Neural cell (in vitro differentiated cells): ENCODE data around the gene ADISSP.

Source experiments
- CTCF ChIP-seq: fragments of 450-650 bp; IDR thresholded peaks from 2 replicates; pipeline ENCODE4 v1.5.1; 2014; ENCODE audit warnings: antibody characterized with exemption, mild to moderate bottlenecking, moderate library complexity; ENCODE audit not compliant: poor library complexity, severe bottlenecking
- EP300 ChIP-seq: fragments of 450-650 bp; conservative IDR thresholded peaks from 2 replicates; pipeline ENCODE4 v1.6.1; 2014; ENCODE audit warnings: antibody characterized with exemption, mild to moderate bottlenecking, moderate library complexity; ENCODE audit not compliant: poor library complexity, severe bottlenecking
- EZH2 ChIP-seq: fragments of 200-600, 300-800 bp; shearing (Covaris generic), sonication (generic); IDR thresholded peaks from 2 replicates; pipeline ENCODE4 v1.6.1; 2014; ENCODE audit warnings: antibody characterized with exemption, low read length, borderline replicate concordance, mild to moderate bottlenecking; ENCODE audit not compliant: insufficient read depth, poor library complexity, severe bottlenecking
- POLR2AphosphoS5 ChIP-seq: IDR thresholded peaks from 2 replicates; pipeline ENCODE4 v1.6.1; 2012
- RAD21 ChIP-seq: fragments of 450-650 bp; conservative IDR thresholded peaks from 2 replicates; pipeline ENCODE4 v1.6.1; 2014; ENCODE audit warnings: antibody characterized with exemption, mild to moderate bottlenecking, moderate library complexity
- TAF1 ChIP-seq: IDR thresholded peaks from 2 replicates; pipeline ENCODE4 v1.6.1; 2012; ENCODE audit warnings: low read depth
- TF ChIP-seq, protein P1 (sequence below): IDR thresholded peaks from 2 replicates; pipeline ENCODE4 v1.6.1; 2012; ENCODE audit warnings: borderline replicate concordance

DNA sequence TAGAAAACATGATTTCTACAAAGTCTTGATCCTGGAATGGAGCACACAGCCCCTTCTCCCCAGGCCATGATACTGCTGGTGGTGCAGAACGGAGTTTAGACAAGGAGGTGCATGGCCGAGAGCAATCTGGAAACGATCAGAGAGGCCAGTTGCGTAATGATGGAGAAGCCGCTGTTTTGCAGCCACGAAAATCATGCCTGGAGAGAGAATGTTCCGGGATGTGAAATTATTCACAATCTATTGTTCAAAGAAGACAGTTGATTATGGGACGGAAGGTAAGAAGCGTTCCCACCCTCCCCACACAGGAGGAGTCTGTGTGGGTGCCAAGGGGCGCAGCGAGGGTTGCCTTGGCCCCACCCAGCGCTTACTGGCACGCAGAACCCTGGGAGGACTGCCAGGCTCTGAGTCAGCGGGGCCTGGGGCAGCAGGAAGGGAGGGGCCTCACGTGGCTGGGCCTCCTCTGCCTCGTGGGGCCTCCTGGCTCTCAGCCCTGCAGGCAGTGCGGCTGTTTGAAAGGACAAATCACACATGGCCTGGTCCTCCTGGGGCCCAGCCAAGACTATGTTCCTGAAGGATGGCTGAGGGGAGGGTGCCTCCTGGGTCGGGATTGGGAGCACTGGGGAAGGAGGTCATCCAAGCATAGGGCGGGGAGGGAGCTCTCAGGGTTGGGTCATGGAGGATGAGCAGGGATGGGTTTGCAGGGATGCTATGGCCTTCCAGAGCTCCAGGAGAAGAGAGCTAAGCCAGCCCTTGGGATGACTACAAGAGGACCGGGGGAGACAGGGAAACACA is 44.1 kb upstream of the ADISSP start:
- TF ChIP-seq POLR2AphosphoS5 (no peak), CTCF (no peak), EP300 (no peak), RAD21 (no peak), EZH2 (no peak), TAF1 (no peak)
- TF ChIP-seq, protein P1, sequence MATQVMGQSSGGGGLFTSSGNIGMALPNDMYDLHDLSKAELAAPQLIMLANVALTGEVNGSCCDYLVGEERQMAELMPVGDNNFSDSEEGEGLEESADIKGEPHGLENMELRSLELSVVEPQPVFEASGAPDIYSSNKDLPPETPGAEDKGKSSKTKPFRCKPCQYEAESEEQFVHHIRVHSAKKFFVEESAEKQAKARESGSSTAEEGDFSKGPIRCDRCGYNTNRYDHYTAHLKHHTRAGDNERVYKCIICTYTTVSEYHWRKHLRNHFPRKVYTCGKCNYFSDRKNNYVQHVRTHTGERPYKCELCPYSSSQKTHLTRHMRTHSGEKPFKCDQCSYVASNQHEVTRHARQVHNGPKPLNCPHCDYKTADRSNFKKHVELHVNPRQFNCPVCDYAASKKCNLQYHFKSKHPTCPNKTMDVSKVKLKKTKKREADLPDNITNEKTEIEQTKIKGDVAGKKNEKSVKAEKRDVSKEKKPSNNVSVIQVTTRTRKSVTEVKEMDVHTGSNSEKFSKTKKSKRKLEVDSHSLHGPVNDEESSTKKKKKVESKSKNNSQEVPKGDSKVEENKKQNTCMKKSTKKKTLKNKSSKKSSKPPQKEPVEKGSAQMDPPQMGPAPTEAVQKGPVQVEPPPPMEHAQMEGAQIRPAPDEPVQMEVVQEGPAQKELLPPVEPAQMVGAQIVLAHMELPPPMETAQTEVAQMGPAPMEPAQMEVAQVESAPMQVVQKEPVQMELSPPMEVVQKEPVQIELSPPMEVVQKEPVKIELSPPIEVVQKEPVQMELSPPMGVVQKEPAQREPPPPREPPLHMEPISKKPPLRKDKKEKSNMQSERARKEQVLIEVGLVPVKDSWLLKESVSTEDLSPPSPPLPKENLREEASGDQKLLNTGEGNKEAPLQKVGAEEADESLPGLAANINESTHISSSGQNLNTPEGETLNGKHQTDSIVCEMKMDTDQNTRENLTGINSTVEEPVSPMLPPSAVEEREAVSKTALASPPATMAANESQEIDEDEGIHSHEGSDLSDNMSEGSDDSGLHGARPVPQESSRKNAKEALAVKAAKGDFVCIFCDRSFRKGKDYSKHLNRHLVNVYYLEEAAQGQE = no peak
